OCI-LY3 (cell line): ENCODE data around the gene ANKRD6.

Experiments
- CTCF ChIP-seq: fragments of 200-600, 300-600 bp; sonication (generic); IDR thresholded peaks from 2 replicates; pipeline ENCODE4 v1.5.1; 2014; ENCODE audit warnings: antibody characterized with exemption, low read length, low read depth
- EZH2phosphoT487 ChIP-seq: fragments of 200-600 bp; shearing (Covaris generic); IDR thresholded peaks from 2 replicates; pipeline ENCODE4 v1.6.1; 2018; ENCODE audit warnings: antibody characterized with exemption, mixed run types, low read depth

- TF ChIP-seq CTCF (no peak), EZH2phosphoT487 (no peak)
Measured at GRCh38 chr6:89488438-89488837, 55.5 kb downstream of the ANKRD6 start.
